B cell (primary cell): ENCODE results near the gene PRKCZ. TPM values are rescaled to one million over a fixed set of nuclear protein-coding genes. Genes with fewer than 3 reads are reported as not detected.

ENCODE experiments used
- ATAC-seq: fragments of 200-7000 bp; cut with Tn5 transposase; one replicate; pipeline ENCODE4 v1.10.0; 2021; ENCODE audit warnings: low read depth, mild to moderate bottlenecking, moderate number of reproducible peaks, moderate library complexity
- CTCF ChIA-PET: fragments of 350-600 bp; sonication (Branson Sonifier 250); formaldehyde crosslinking; loops from one replicate; lab custom pipeline; 2021; ENCODE audit warnings: antibody characterized with exemption, inconsistent platforms; lab: Charles Lee
- POLR2A ChIA-PET: fragments of 350-600 bp; sonication (Branson Sonifier 250); formaldehyde crosslinking; loops from one replicate; lab custom pipeline; 2021; ENCODE audit warnings: antibody characterized with exemption; lab: Charles Lee
- DNase-seq: peaks from one replicate; pipeline ENCODE4 v3.0.0; 2013
- H2AFZ ChIP-seq: 2 replicates; pipeline ENCODE4 v1.6.1; 2012; ENCODE audit warnings: mild to moderate bottlenecking, low read depth, low read length; ENCODE audit not compliant: insufficient read depth, poor library complexity, severe bottlenecking
- H3K27ac ChIP-seq, 2 donors: 1 replicate in 1 of 2; 2 replicates in 1 of 2; pipeline ENCODE4 v1.5.1; 2012 to 2013; ENCODE audit warnings: low read length in 2 of 2, mild to moderate bottlenecking in 2 of 2, moderate library complexity in 1 of 2
- H3K27me3 ChIP-seq, 4 experiments: fragments of 200-600 bp in 1 of 4; sonication (generic) in 1 of 4; replicated peaks in 1 of 4; 1 replicate in 2 of 4; 2 replicates in 2 of 4; pipeline versions ENCODE4 v1.6.1 to v1.7.0; 2013 to 2016; ENCODE audit warnings: low read length in 3 of 4, mild to moderate bottlenecking in 2 of 4, mixed read lengths in 1 of 4, moderate library complexity in 1 of 4; ENCODE audit not compliant: insufficient read depth in 4 of 4, control insufficient read depth in 3 of 4; ENCODE audit errors: control extremely low read depth in 1 of 4
- H3K36me3 ChIP-seq, 2 experiments: replicated peaks in 1 of 2; 1 replicate in 1 of 2; 2 replicates in 1 of 2; pipeline versions ENCODE4 v1.6.1 to v1.7.1; 2013; ENCODE audit warnings: low read length in 1 of 2; ENCODE audit not compliant: insufficient read depth in 2 of 2, control insufficient read depth in 1 of 2; ENCODE audit errors: control extremely low read depth in 1 of 2, extremely low read depth in 1 of 2
- H3K4me1 ChIP-seq, 2 donors: fragments of 200-600 bp in 1 of 2; sonication (generic) in 1 of 2; 1 replicate in 1 of 2; 2 replicates in 1 of 2; pipeline versions ENCODE4 v1.5.1 to v1.6.1; 2013 to 2017; ENCODE audit warnings: low read length in 2 of 2; ENCODE audit not compliant: control insufficient read depth in 2 of 2, insufficient read depth in 2 of 2
- H3K4me2 ChIP-seq: replicated peaks from 2 replicates; pipeline ENCODE3; 2012; ENCODE audit warnings: mild to moderate bottlenecking, low read depth, low read length; ENCODE audit not compliant: poor library complexity, severe bottlenecking
- H3K4me3 ChIP-seq, 5 experiments: fragments of 200-600 bp in 1 of 5; sonication (generic) in 1 of 5; 1 replicate in 3 of 5; 2 replicates in 2 of 5; pipeline versions ENCODE4 v1.5.1 to v1.7.0; 2011 to 2016; ENCODE audit warnings: low read length in 4 of 5, mild to moderate bottlenecking in 4 of 5, low read depth in 2 of 5, control low read depth in 1 of 5, moderate library complexity in 1 of 5; ENCODE audit not compliant: insufficient read depth in 1 of 5; ENCODE audit errors: control extremely low read depth in 1 of 5, extremely low read depth in 1 of 5
- H3K79me2 ChIP-seq: fragments of 200-600 bp; sonication (generic); one replicate; pipeline ENCODE4 v1.6.0; 2016; ENCODE audit warnings: low read length; ENCODE audit not compliant: control insufficient read depth, insufficient read depth
- H3K9ac ChIP-seq: fragments of 200-600 bp; sonication (generic); 2 replicates; pipeline ENCODE4 v1.6.1; 2017; ENCODE audit warnings: mild to moderate bottlenecking, low read length, moderate library complexity
- H3K9me3 ChIP-seq, 3 donors: one replicate each; pipeline versions ENCODE4 v1.6.1 to v1.7.1; 2013; ENCODE audit warnings: low read length in 2 of 3; ENCODE audit not compliant: control insufficient read depth in 2 of 3, insufficient read depth in 1 of 3; ENCODE audit errors: control extremely low read depth in 1 of 3
- H4K20me1 ChIP-seq: 2 replicates; pipeline ENCODE4 v1.6.0; 2012; ENCODE audit warnings: mild to moderate bottlenecking, low read length; ENCODE audit not compliant: insufficient read depth, control insufficient read depth, poor library complexity, severe bottlenecking
- H3K27ac Mint-ChIP-seq: one replicate; pipeline ENCODE4 v1.8.0; 2021; ENCODE audit warnings: mixed read lengths
- H3K27me3 Mint-ChIP-seq: one replicate; pipeline ENCODE4 v1.8.0; 2021; ENCODE audit warnings: mixed read lengths
- H3K4me1 Mint-ChIP-seq: one replicate; pipeline ENCODE4 v1.8.0; 2021; ENCODE audit warnings: mixed read lengths
- H3K4me3 Mint-ChIP-seq: one replicate; pipeline ENCODE4 v1.8.0; 2021; ENCODE audit warnings: mixed read lengths
- H3K9me3 Mint-ChIP-seq: one replicate; pipeline ENCODE4 v1.8.0; 2022; ENCODE audit warnings: mixed read lengths; ENCODE audit not compliant: insufficient read depth
- EZH2 ChIP-seq: IDR thresholded peaks from 2 replicates; pipeline ENCODE4 v1.6.1; 2012; ENCODE audit warnings: borderline replicate concordance, low read depth, mild to moderate bottlenecking, moderate library complexity, low read length; ENCODE audit not compliant: insufficient read depth, poor library complexity, severe bottlenecking
- WGBS: methylation state at CpG from one replicate; pipeline ENCODE4 v1.1.5; 2013; ENCODE audit warnings: missing lambda C conversion rate; ENCODE audit not compliant: insufficient coverage; 5-methylcytosine and 5-hydroxymethylcytosine counted together
- intact Hi-C: fragments of 100-400 bp; cut with micrococcal nuclease; formaldehyde crosslinking; loops from one replicate; pipeline ENCODE4 v1.10.0; 2022
- polyA plus RNA-seq: library from polyadenylated mRNA; depleted of rRNA; stranded (reverse); fragments of >200 nt; gene quantifications from 2 replicates; pipeline ENCODE4 v1.2.3, GENCODE V29; 2012
- total RNA-seq, 2 donors: library from RNA; stranded (reverse); fragments of 120-200 nt in 1 of 2; gene quantifications; 1 replicate in 1 of 2; 2 replicates in 1 of 2; pipeline versions ENCODE4 v1.2.3 to v1.2.4, GENCODE V29; 2013 to 2022
- TF ChIP-seq, protein P1 (sequence below): fragments of 200-600 bp; IDR thresholded peaks from one replicate; pipeline ENCODE4 v1.8.0; 2022; ENCODE audit warnings: antibody characterized with exemption, mild to moderate bottlenecking

Gene PRKCZ
- total and polyA plus RNA-seq, 2 donors (not counting 1 experiment from before 2014, with no cell fraction given), result 17.9 to 53.2 TPM

DNA sequence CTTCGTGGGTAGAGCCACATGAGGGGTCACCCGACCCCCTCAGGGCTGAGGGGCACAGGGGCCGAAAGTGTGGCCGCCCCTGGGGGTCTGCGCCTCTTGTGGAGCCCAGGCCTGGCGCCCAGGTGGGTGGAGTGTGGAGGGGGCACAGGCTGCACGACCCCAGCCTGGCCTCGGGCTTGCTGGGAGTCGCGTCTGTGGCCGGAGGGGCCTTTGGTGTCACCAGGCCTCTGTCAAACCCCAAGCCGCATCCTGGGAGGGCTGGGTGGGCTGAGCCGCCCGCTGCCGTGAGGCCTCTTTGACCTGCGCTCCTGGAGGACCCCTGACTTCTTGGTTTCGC, 83.6 kb downstream of the PRKCZ start:
- H3K27ac ChIP-seq, result peak overlapping the region; percentile 59 to 80
- no peaks in the 10 kb centered on the region for H3K27me3 ChIP-seq
- H3K9me3 ChIP-seq, result no peaks in the 10 kb centered on the region
- H3K4me2 ChIP-seq, result peak overlapping the region; percentile 88
- H3K9me3 Mint-ChIP-seq, result no peaks in the 10 kb centered on the region
- DNase-seq, result no peak
- peaks cover 14% of the 10 kb centered on the region for H4K20me1 ChIP-seq
- H2AFZ ChIP-seq, result peak overlapping the region; percentile 46
- WGBS, result 84% methylated on average over 16 of the region's 17 CpGs
- H3K9ac ChIP-seq, result peak overlapping the region; percentile 66
- no peaks in the 10 kb centered on the region for H3K27me3 Mint-ChIP-seq
- H3K4me3 ChIP-seq, result peak overlapping the region in 4 of 5 experiments; percentile 53 to 64 (median 56)
- H3K4me1 ChIP-seq, result peaks cover 10 to 19% of the 10 kb centered on the region in 2 donors
- intact Hi-C loops, result loop anchor here (1.0 to 5.0 kb wide), 6 partner anchors 55 to 413 kb away; partner anchors contain the start of genes CALML6, PRKCZ and TMEM52
- no peak overlapping the region for H3K27ac Mint-ChIP-seq
- H3K36me3 ChIP-seq, result no peaks in the 10 kb centered on the region
- CTCF ChIA-PET, result interaction anchor here (1.0 to 1.3 kb wide), 2 partner anchors 41 to 61 kb away, joined by 4 to 5 read pairs; partner anchors contain the start of gene FAAP20
- H3K4me1 Mint-ChIP-seq, result peaks cover 23% of the 10 kb centered on the region
- no peak for ATAC-seq
- peak overlapping the region; percentile 88 for H3K4me3 Mint-ChIP-seq
- peaks cover 9% of the 10 kb centered on the region for H3K79me2 ChIP-seq
- POLR2A ChIA-PET, result interaction anchor here (0.8 to 1.1 kb wide), 4 partner anchors 16 to 23 kb away, joined by 3 read pairs; no protein-coding TSS in a partner anchor
- TF ChIP-seq EZH2, result no peak
- TF ChIP-seq, protein P1, sequence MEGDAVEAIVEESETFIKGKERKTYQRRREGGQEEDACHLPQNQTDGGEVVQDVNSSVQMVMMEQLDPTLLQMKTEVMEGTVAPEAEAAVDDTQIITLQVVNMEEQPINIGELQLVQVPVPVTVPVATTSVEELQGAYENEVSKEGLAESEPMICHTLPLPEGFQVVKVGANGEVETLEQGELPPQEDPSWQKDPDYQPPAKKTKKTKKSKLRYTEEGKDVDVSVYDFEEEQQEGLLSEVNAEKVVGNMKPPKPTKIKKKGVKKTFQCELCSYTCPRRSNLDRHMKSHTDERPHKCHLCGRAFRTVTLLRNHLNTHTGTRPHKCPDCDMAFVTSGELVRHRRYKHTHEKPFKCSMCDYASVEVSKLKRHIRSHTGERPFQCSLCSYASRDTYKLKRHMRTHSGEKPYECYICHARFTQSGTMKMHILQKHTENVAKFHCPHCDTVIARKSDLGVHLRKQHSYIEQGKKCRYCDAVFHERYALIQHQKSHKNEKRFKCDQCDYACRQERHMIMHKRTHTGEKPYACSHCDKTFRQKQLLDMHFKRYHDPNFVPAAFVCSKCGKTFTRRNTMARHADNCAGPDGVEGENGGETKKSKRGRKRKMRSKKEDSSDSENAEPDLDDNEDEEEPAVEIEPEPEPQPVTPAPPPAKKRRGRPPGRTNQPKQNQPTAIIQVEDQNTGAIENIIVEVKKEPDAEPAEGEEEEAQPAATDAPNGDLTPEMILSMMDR, result no peak

DNA sequence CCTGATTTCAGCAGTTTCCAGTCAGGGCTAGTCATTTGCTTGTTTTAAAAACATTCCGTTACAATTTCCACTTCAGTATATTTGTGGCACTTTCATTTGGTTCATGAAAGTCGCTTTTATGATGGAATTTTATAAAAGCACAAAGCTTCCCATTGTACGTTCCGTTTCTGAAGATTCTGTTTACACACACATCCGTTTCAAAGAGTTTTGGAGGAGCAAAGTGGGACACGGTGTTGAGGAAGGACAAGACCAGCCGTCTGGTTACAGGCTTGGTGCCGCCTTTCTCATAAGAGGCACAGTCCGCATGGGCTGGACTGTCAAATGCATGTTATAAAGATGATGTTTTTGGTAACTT, 84.0 kb downstream of the PRKCZ start:
- Mint-ChIP-seq H3K27ac (no peak overlapping the region), H3K4me1 (peaks cover 25% of the 10 kb centered on the region), H3K27me3 (no peaks in the 10 kb centered on the region), H3K9me3 (no peaks in the 10 kb centered on the region), H3K4me3 (peak overlapping the region; percentile 60)
- Histone ChIP-seq H4K20me1 (peaks cover 14% of the 10 kb centered on the region), H3K4me2 (no peak overlapping the region), H3K9me3 (no peaks in the 10 kb centered on the region), H3K36me3 (no peaks in the 10 kb centered on the region), H3K27ac (peak overlapping the region in 1 of 2 donors; percentile 59), H3K4me3 (no peak overlapping the region), H3K9ac (no peak overlapping the region), H2AFZ (no peak overlapping the region), H3K4me1 (peaks cover 10 to 19% of the 10 kb centered on the region in 2 donors), H3K79me2 (peaks cover 6% of the 10 kb centered on the region), H3K27me3 (no peaks in the 10 kb centered on the region)
- intact Hi-C loops, result loop anchor here (5.0 kb wide), 3 partner anchors 73 to 248 kb away; partner anchors contain the start of genes CALML6 and TMEM52
- DNase-seq, result no peak
- no peak for ATAC-seq
- 96% methylated on average over 8 of the region's 9 CpGs for WGBS
- ChIA-PET CTCF (no interaction called here), POLR2A (no interaction called here)
- TF ChIP-seq EZH2, result no peak
- TF ChIP-seq, protein P1, result no peak
